Left ventricle myocardium inferior (tissue), 1 donor: ENCODE data around the gene ARHGAP33. TPM values are rescaled to one million over a fixed set of nuclear protein-coding genes. Genes with fewer than 3 reads are reported as not detected.
"Not testable (repeated sequence)": the region's sequence is repeated elsewhere in the genome, so short reads cannot be mapped to it uniquely, and the experiment has no call there.

Experiments
- DNase-seq: peaks from one replicate; pipeline ENCODE4 v3.0.0-alpha.2; 2020
- H3K27ac ChIP-seq: fragments of 200-600 bp; replicated peaks from 2 replicates; pipeline ENCODE4 v1.8.0; 2021
- H3K27me3 ChIP-seq: fragments of 200-600 bp; 2 replicates; pipeline ENCODE4 v1.8.0; 2021; ENCODE audit warnings: low read depth
- H3K36me3 ChIP-seq: fragments of 200-600 bp; 2 replicates; pipeline ENCODE4 v1.8.0; 2021
- H3K4me1 ChIP-seq: fragments of 200-600 bp; 2 replicates; pipeline ENCODE4 v1.8.0; 2021
- H3K4me3 ChIP-seq: fragments of 200-600 bp; 2 replicates; pipeline ENCODE4 v1.8.0; 2021; ENCODE audit warnings: mild to moderate bottlenecking, moderate library complexity
- H3K9me3 ChIP-seq: fragments of 200-600 bp; replicated peaks from 2 replicates; pipeline ENCODE4 v1.8.0; 2021
- CTCF ChIP-seq: fragments of 200-600 bp; IDR thresholded peaks from 2 replicates; pipeline ENCODE4 v1.8.0; 2021; ENCODE audit warnings: antibody characterized with exemption, mild to moderate bottlenecking, borderline replicate concordance
- intact Hi-C: fragments of 100-400 bp; cut with micrococcal nuclease; formaldehyde crosslinking; loops from one replicate; pipeline ENCODE4 v1.11.0; 2022
- total RNA-seq: library from RNA; stranded (reverse); fragmentation: NEBNext Ultra II Directional; extraction: Animal tissue kit (Norgen Biotek cat#: 25700); gene quantifications from one replicate; pipeline ENCODE4 v1.2.1, GENCODE V29; 2021
- donor health status: DM: no; HTN: yes; CAD: no; lungs with severe emphysema.

ARHGAP33 gene
- total RNA-seq, 1 donor from 2014 or later, result 3.8 TPM

- no peak for TF ChIP-seq CTCF
- intact Hi-C loops, result no loop called here
- Histone ChIP-seq H3K27ac (no peak overlapping the region), H3K4me3 (no peak overlapping the region), H3K9me3 (no peaks in the 10 kb centered on the region), H3K4me1 (no peaks in the 10 kb centered on the region), H3K36me3 (no peaks in the 10 kb centered on the region), H3K27me3 (peaks cover 50% of the 10 kb centered on the region)
- no peak for DNase-seq
These were observed 16.9 kb downstream of the ARHGAP33 start for GRCh38 chr19:35792312-35792711.

DNA sequence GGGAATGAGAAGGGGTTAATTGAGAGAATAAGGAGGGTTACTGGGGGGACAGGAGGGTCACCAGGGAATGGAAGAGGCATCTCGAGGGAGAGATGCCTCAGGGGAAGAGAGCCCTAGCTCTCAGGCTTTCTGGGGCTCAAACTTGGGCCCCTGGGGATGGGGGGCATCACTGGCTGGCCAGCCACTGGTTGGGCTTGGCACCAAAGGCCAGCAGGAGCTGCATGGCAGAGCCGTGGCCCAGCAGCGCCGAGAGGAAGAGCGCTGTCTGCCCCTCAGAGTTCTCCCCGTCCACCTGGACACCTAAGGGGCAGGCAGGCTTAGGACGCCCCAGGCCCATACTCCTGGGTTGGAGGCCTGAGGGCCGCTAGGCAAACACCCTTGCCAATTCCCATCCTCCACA is 17.5 kb downstream of the ARHGAP33 start:
- Histone ChIP-seq H3K36me3 (no peaks in the 10 kb centered on the region), H3K27ac (no peak overlapping the region), H3K9me3 (no peaks in the 10 kb centered on the region), H3K4me3 (no peak overlapping the region), H3K27me3 (peaks cover 56% of the 10 kb centered on the region), H3K4me1 (no peaks in the 10 kb centered on the region)
- TF ChIP-seq CTCF, result no peak
- DNase-seq, result no peak
- intact Hi-C loops, result no loop called here

DNA sequence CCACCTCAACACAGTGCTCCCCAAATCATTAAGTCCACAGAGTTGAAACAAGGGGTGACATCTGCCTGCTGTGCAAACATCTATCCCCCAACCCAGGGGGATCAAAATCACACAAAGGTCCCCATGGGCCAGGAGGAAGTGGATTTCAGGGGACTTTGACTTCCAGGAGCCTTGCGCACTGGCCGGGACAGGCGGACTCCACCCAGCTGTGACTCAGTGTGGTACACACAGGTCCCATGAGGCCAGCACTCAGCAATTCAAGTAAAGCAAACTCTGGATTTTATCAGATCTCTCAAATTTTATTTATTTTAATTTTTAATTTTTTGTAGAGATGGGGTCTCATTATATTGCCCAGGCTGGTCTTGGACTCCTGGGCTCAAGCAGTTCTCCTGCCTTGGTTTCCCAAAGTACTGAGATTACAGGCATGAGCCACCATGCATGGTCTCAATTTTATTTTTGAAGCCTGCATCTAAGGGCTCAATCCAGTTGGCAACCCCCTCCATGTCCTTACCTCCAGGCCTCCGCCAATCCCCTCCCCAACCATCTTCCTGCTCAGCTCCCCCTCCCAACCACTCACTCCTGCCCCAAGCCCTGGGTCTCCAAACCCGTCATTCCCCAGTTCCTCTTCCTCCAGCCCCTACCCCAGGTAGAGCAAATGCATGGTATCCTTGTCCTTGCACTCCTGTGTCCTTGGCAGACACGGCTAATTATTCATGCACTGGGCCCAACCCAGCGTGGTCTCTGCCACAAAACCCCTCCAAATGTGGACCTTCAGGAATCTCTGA is 18.2 kb downstream of the ARHGAP33 start:
- peaks cover 62% of the 10 kb centered on the region for H3K27me3 ChIP-seq
- no peak overlapping the region for H3K27ac ChIP-seq
- TF ChIP-seq CTCF, result no peak
- no peaks in the 10 kb centered on the region for H3K4me1 ChIP-seq
- DNase-seq, result no peak
- H3K4me3 ChIP-seq, result no peak overlapping the region
- no peaks in the 10 kb centered on the region for H3K9me3 ChIP-seq
- H3K36me3 ChIP-seq, result no peaks in the 10 kb centered on the region
- intact Hi-C loops, result no loop called here

DNA sequence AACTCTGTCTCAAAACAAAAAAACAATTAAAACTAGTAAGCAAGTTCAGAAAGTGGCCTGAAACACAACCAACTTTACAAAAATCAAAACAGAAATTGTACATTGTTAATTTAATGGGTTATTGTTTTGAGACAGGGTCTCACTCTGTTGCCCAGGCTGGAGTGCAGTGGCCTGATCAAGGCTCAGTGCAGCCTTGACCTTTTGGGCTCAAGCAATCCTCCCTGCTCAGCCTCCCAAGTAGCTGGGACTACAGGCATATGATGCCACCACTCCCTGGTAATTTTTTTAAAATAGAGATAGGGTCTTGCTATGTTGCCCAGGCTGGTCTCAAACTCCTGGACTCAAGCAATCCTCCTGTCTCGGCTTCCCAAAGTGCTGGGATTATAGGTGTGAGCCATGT is 20.2 kb downstream of the ARHGAP33 start:
- H3K27ac ChIP-seq, intact Hi-C loops, H3K36me3 ChIP-seq, H3K4me1 ChIP-seq, H3K9me3 ChIP-seq, DNase-seq, H3K4me3 ChIP-seq: not testable (repeated sequence)
- H3K27me3 ChIP-seq, result peaks cover 82% of the 10 kb centered on the region

DNA sequence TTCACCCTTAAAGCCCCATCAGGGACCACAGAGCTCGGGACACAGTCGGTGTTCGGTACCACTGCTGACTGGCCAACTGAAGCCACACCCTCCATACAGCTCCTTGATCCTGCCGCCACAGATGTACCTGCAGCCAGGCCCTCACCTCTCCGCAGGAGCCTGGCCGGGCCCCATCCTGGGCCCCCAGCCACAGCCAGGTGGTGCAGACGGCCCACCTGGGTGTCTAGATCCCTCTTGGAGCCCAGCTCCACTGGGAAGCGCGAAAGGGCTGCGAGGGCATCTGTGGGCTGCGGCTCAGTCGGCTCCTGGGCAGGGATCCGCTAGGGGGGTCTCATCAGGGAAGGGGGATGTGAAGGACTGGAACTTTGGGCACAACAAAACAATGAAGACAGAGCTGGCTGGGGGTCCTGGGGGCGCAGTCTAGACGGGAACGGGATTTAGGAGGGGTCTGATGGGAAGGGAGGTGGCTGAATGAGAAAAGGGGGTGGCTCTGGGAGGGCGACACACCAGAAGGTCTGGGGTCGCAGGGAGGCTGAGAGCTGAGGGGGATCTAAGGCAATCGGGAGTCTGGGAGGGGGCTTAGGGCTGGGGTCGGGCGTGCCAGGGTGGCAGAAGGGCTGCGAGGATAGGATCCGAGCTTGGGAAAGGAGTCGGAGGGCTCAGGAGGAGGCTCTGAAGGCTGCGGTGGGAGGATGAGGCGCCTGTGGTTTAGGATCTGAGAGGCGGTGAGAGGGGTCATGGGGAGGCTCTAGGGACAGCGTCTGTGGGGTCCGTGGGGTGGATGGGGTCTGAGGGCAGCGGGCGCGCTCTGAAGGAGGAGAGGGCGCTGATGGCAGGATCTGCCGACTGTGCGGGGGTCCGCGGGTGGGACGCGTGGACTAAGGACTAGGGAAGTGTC is 21.5 kb downstream of the ARHGAP33 start:
- Histone ChIP-seq H3K36me3 (no peaks in the 10 kb centered on the region), H3K4me1 (no peaks in the 10 kb centered on the region), H3K27ac (no peak overlapping the region), H3K4me3 (no peak overlapping the region), H3K9me3 (no peaks in the 10 kb centered on the region), H3K27me3 (peaks cover 92% of the 10 kb centered on the region)
- intact Hi-C loops, result no loop called here
- no peak for TF ChIP-seq CTCF
- no peak for DNase-seq

DNA sequence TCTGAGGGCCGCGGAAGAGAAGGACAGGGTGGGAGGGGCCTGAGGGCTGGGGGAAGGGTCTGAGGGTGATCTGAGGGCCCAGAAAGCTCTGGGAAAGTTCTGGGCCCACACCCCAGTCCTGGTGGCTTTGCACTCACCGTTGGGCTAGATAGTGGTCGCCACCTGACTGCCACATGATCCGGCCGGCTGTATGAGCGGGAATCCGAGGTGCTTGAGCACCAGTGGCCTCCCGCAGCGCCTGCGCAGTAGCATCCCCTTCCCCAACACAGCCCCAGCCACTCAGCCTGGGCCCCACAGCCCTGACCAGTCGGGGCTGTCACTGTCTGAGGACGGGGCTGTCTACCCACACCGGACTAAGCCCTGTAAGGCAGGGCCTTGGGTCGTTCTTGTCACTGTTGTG is 22.3 kb downstream of the ARHGAP33 start:
- intact Hi-C loops, result no loop called here
- no peak for TF ChIP-seq CTCF
- Histone ChIP-seq H3K36me3 (no peaks in the 10 kb centered on the region), H3K9me3 (no peaks in the 10 kb centered on the region), H3K27ac (no peak overlapping the region), H3K4me1 (no peaks in the 10 kb centered on the region), H3K27me3 (peaks cover 94% of the 10 kb centered on the region), H3K4me3 (peak overlapping the region; percentile 29)
- DNase-seq, result no peak
